HFF-Myc (cell line): ENCODE data around the gene MUL1.

Experiments used
- DNase-seq: peaks from one replicate; pipeline ENCODE4 v3.0.0-alpha.2; 2011; ENCODE audit warnings: low read depth; ENCODE audit errors: extremely low read depth
- H3K4me3 ChIP-seq: replicated peaks from 2 replicates; pipeline ENCODE4 v1.5.1; 2011; ENCODE audit warnings: low read depth, mild to moderate bottlenecking, control low read depth, low read length
- TF ChIP-seq, protein P1 (sequence below): IDR thresholded peaks from 2 replicates; pipeline ENCODE4 v1.5.1; 2012; ENCODE audit warnings: mild to moderate bottlenecking, low read depth, low read length, control low read depth; ENCODE audit errors: missing control alignments

Gene MUL1

DNA sequence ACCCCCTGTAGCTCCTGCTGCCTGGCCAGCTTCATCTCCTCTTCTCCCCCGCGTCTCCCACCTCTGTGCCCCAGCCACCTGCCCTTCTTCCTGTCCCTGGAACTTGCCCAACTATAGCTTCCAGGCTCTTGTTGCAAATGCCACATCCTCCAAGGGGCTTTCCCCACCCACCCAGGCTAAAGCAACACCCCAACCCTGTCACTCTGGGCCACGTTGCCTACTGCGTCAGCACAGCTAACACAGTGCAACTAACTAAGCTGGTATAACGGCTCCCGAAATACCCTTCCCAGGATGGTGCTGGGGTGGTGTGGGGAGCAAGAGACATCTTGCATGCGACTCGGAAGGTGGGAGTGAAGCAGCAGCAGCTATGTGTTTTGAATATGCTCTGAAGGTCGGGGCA, 41.7 kb downstream of the MUL1 start:
- DNase-seq, result no peak
- no peak overlapping the region for H3K4me3 ChIP-seq
- TF ChIP-seq, protein P1, sequence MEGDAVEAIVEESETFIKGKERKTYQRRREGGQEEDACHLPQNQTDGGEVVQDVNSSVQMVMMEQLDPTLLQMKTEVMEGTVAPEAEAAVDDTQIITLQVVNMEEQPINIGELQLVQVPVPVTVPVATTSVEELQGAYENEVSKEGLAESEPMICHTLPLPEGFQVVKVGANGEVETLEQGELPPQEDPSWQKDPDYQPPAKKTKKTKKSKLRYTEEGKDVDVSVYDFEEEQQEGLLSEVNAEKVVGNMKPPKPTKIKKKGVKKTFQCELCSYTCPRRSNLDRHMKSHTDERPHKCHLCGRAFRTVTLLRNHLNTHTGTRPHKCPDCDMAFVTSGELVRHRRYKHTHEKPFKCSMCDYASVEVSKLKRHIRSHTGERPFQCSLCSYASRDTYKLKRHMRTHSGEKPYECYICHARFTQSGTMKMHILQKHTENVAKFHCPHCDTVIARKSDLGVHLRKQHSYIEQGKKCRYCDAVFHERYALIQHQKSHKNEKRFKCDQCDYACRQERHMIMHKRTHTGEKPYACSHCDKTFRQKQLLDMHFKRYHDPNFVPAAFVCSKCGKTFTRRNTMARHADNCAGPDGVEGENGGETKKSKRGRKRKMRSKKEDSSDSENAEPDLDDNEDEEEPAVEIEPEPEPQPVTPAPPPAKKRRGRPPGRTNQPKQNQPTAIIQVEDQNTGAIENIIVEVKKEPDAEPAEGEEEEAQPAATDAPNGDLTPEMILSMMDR, result no peak

DNA sequence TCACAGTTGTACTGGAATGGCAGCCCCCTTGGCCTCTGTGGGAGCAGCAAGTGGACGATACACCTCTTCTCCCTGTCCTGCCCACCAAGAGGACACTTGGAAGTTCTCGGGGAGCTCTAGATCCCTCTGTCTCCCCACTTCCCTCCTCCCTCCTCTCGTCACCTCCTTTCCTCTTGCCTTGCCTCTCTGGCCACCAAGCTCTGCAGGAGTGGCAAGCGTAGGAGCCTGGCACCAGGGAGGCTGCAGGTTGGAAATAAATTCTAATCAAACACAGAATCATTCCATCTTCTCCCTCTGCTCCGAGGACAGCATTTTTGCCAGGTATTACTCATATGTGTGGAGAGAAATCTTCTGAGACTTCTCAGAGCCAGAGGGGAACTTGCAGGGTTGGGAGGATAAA, 42.8 kb downstream of the MUL1 start:
- DNase-seq, result no peak
- TF ChIP-seq, protein P1, result no peak
- no peak overlapping the region for H3K4me3 ChIP-seq

DNA sequence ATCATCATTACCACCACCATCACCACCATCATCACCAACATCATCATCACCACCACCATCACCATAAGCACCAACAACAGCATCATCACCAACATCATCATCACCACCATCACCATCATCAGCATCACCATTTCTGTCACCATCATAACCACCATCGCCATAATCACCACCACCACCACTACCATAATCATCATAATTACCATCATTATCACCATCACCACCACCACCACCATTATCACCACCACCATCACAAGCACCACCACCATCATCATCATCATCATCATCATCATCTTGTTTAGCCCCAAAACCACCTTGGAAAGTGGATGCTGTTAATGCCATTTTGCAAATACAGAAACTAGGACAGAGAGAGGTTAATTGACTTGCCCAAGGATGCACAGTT, 44.4 kb downstream of the MUL1 start:
- no peak overlapping the region for H3K4me3 ChIP-seq
- DNase-seq, result no peak
- TF ChIP-seq, protein P1, result no peak

DNA sequence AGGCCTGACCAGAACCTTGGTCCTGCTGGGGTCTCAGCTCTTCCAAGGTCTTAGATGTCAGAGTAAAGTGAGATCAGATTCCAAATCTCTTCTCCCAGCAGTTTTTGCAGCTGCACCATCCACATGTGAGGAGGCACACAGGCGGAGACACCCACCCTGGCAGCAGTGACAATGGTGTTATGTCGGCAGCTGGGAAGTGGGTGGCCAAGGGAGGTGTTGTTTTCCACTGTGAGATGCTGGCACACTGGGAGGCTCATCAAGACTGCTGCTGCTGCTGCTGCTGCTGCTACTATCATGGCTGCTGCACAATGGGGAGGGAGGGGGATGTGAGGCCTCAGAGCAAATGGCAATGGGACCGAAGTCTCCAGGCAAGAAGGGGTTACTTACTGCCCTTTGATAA, 45.6 kb downstream of the MUL1 start:
- DNase-seq, result no peak
- H3K4me3 ChIP-seq, result no peak overlapping the region
- TF ChIP-seq, protein P1, result no peak

DNA sequence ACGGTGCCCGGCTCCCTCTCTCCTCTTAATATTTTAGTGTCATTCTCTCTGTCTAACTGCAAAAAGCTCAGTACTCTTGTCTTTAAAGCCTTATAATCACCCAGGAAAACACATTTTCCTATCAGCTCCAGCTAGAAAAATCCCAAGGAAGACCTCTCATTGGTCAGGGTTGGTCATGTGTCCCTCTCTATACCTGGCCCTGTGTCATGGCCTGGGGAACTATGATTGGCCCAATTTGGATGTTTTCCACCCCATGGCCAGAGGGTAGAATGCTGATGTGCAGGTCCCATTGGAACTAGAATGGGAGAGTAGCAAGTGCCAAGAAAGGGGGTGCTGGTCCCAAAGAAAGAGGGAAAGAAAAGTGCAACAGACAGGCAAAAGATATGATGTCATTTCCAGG, 49.2 kb downstream of the MUL1 start:
- H3K4me3 ChIP-seq, result no peak overlapping the region

DNA sequence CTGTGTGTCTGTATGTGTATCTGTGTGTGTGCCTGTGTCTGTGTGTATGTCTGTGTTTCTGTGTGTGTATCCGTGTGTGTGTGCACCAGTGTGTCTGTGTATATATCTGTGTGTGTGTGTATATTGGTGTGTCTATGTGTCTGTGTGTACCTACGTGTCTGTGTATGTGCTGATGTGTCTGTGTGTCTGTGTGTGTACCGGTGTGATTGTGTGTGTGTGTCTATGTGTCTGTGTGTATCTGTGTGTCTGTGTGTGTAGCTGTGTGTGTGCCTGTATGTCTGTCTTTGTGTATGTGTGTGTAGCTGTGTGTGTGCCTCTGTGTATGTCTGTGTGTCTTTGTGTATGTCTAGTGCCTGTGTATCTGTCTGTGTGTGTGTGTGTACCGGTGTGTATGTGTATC, 53.9 kb downstream of the MUL1 start:
- DNase-seq, result no peak
- H3K4me3 ChIP-seq, result no peak overlapping the region
- TF ChIP-seq, protein P1, result no peak

More for the DNA sequence above, 49.2 kb downstream of the MUL1 start:
- no peak for DNase-seq
- TF ChIP-seq, protein P1, result no peak

DNA sequence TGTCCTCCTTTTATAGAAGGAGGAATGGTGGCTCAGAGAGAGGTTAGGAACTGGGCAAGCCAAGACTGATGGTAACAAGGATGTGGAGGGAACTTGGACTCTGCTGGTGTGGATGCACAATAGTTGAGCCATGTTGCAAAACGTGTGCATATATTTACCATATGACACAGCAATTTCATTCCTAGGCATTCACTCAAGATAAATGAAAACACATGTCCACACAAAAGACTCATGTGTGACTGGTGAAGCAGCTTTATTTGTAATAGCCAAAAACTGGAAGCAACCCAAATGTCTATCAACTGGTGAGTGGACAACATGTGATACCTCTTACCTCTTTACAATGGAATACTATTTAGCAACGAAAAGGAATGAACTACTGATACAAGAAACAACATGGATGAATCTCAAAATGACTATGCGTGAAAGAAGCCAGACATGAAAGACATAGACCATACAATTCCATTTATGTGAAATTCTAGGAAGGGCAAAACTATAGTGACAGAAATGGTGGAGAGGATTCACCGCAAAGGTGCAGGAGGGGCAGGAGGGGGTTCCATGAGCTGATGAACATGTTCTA, 58.1 kb downstream of the MUL1 start:
- H3K4me3 ChIP-seq, result no peak overlapping the region
- TF ChIP-seq, protein P1, result no peak
- peak; percentile 74 for DNase-seq
